HuH-7.5 (cell line): Measurements from ENCODE around the gene KRTAP10-12.

Experiments used
- DNase-seq: peaks from one replicate; pipeline ENCODE4 v3.0.0; 2011; ENCODE audit warnings: low spot score

KRTAP10-12 gene

DNA sequence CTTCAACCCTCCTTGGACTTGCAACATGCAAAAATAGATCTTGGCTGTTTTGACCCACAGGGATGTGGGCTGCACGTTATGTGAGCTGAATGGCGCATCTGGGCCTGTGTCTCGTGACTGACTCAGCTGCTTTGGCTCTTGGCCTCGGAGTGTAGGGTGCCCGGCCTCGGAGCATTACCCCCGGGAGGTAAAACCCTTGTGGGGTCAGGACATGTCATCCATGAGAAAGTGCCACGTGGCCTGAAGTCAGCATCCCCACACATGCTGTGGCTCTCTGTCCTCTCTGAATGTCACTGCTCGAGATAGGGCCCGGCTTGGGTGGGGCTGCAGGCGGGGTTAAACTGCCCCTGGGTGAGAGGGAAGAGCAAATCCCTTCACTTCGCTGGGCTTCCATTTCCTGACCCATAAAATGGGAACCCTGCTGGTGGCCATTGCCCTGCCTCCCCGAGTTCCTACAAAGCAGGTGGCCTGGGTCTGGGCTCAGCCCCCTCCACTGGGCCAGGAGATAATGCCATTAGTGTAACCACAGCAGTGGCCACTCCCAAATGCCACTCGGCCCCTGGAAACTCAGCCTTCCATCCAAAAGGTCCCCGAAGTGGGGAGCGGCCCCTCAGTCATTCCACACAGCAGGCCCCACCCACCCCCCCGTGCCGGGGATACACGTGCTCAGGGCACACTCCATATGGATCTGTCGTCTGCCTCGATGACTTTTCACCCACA is 37.2 kb downstream of the KRTAP10-12 start:
- DNase-seq, result no peak

DNA sequence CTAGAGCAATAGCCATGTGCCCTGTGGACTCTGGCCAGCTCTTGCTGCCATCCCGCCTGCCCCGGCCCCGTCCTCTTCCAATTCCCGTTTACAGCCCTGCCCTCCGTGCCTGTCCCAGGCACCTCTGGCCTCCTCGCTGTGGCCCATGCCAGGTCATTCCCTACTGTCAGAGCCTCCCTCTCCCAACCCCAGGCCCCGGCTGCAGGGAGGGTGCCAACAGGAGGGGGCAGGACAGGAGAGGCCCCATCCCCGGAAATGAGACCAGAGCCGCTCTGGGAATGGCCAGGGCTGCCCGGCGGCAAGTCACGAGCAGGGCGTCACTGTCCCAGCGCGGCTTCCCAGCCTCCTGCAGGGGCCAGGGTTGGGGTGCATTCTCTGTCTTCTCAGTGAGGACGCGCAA is 37.9 kb downstream of the KRTAP10-12 start:
- no peak for DNase-seq

DNA sequence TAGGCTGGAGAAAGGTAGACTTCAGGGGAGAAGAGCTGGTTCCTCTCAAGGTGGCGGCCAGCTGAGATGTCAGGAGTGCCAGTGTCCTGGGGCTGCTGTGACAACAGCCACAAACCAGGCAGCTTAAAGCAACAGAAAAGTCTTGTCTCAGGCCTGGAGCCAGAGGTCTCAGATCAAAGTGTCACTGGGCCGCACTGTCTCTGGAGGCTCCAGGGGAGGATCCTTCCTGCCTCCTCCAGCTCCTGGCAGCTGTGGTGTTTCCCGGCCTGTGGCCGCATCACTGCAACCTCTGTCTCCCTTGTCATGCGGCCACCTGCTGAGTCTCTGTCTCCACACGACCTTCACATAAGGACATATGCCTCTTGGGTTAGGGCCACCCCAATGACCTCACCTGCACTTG is 38.8 kb downstream of the KRTAP10-12 start:
- no peak for DNase-seq

GRCh38 chr21:44736291-44737004 is 39.5 kb downstream of the KRTAP10-12 start:
- DNase-seq, result no peak

DNA sequence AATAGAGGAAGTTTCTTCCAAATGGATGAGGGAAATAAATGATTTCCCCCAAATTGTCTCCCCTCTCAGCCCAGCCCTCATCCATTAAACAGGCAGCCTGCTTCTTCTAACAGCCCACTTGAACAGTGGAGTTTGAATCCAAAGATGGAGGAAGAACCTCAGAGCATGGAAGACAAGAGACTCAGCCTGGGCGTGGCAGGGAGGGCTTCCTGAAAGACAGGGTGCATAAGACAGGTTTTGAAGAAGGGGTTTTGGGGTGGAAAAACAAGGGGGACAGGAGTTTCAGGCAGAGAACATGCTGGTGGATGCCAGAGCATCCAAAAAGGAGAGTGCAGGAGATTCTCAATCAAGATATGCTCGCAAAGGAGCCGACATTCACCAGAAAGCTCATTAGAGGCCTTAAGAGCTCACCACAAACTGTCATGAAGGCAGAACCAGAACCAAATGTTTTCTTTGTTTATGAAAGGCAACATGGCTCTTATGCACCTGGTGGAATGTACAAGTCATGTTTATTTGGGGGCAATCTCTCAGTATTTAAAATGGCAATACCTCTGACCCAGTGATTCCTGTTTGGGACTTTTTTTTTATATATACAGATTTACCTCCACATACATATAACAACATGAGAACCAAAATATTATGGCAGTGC is 40.9 kb downstream of the KRTAP10-12 start:
- no peak for DNase-seq

DNA sequence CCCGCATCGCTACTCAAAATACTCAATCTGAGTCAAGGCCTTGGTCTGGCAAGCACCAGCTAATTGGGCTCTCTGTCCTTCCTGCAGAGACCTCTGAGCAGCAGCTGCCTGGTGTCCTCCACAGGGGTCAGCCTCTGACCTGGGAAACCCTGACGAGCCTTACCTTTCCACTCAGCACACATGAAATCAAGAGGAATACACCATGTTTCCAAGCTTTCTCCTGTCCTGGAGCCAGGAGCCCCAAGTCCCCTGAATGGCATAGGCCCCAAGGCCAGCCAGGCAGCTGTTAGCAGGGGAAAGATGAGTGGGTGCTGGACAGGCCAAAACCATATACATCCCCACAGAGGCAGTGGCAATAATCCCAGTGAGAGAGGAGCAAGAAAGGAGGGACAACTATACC is 41.6 kb downstream of the KRTAP10-12 start:
- no peak for DNase-seq

DNA sequence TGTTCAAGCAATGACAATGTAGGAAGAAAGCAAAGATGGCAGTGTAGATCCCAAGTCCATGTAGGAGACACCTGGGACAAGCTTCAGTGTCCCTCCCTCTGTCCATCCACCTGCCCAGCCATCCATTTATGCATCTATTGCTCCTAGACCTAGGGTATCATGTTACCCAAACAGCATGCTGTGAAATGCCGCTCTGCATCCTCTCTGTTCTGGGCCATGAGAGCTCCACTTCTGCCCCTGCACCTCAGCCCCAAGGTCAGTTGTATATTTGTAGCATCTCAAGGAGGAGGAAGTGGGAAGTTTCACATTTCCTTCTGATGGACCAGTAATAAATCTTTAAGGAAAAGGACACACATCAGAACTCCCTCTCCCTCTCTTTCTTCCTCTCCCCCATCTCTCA is 42.3 kb downstream of the KRTAP10-12 start:
- DNase-seq, result no peak

GRCh38 chr21:44740742-44741141 is 43.8 kb downstream of the KRTAP10-12 start:
- no peak for DNase-seq

DNA sequence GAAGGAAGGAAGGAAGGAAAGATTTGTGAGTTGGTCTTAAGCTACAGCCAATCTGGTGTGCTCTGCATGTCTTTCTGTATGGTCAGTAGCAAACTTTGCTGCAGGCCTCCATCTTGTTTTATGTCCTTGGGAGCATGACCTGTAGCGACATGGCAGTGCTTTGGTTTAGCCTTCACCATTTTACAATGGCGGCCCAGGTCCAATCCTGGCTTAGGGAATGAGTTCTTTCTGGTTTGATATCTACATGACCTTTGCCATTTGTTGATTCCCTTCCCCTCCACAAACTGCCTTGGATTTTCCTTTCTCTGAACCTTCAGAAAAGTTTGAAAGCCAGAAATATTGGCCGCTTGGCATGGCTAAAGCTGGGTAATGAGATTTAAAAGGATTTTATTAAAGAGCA is 44.9 kb downstream of the KRTAP10-12 start:
- no peak for DNase-seq

GRCh38 chr21:44742418-44743153 is 45.6 kb downstream of the KRTAP10-12 start:
- DNase-seq, result no peak
